Retina (tissue), 1 donor: ENCODE results near the gene DHRS1.
"Not testable (repeated sequence)": the region's sequence is repeated elsewhere in the genome, so short reads cannot be mapped to it uniquely, and the experiment has no call there.

Experiments
- DNase-seq: peaks from one replicate; pipeline ENCODE4 v3.0.0-alpha.2; 2016

The DHRS1 gene

GRCh38 chr14:24261969-24262327 is 37.6 kb downstream of the DHRS1 start:
- DNase-seq: no peak

GRCh38 chr14:24261256-24261968 is 38.2 kb downstream of the DHRS1 start:
- DNase-seq: no peak

GRCh38 chr14:24260780-24261157 is 38.8 kb downstream of the DHRS1 start:
- no peak for DNase-seq

GRCh38 chr14:24260026-24260779 is 39.4 kb downstream of the DHRS1 start:
- no peak for DNase-seq

GRCh38 chr14:24259282-24260025 is 40.1 kb downstream of the DHRS1 start:
- no peak for DNase-seq

- DNase-seq: no peak
Measured at GRCh38 chr14:24258548-24259265, 40.9 kb downstream of the DHRS1 start.

GRCh38 chr14:24258119-24258518 is 41.5 kb downstream of the DHRS1 start:
- DNase-seq: no peak

GRCh38 chr14:24256960-24257359 is 42.6 kb downstream of the DHRS1 start:
- DNase-seq: no peak

GRCh38 chr14:24255931-24256711 is 43.5 kb downstream of the DHRS1 start:
- DNase-seq: no peak

GRCh38 chr14:24255438-24255837 is 44.1 kb downstream of the DHRS1 start:
- DNase-seq: no peak

GRCh38 chr14:24254630-24255392 is 44.8 kb downstream of the DHRS1 start:
- no peak for DNase-seq

GRCh38 chr14:24253936-24254335 is 45.6 kb downstream of the DHRS1 start:
- DNase-seq: no peak

GRCh38 chr14:24252289-24253124 is 47.1 kb downstream of the DHRS1 start:
- DNase-seq: no peak

GRCh38 chr14:24251880-24252288 is 47.7 kb downstream of the DHRS1 start:
- no peak for DNase-seq

- DNase-seq: no peak
Measured at GRCh38 chr14:24250354-24250753, 49.2 kb downstream of the DHRS1 start.

GRCh38 chr14:24249230-24250021 is 50.2 kb downstream of the DHRS1 start:
- no peak for DNase-seq

GRCh38 chr14:24247422-24247821 is 52.2 kb downstream of the DHRS1 start:
- no peak for DNase-seq

- no peak for DNase-seq
Measured at GRCh38 chr14:24246765-24247212, 52.8 kb downstream of the DHRS1 start.

- DNase-seq: not testable (repeated sequence)
Measured at GRCh38 chr14:24245350-24245749, 54.2 kb downstream of the DHRS1 start.
